Thoracic aorta (tissue), 2 donors: ENCODE results near the gene PLSCR5. TPM values are rescaled to one million over a fixed set of nuclear protein-coding genes. Genes with fewer than 3 reads are reported as not detected.
A peak's percentile ranks its signal among the peaks of the same experiment; 100 is the strongest.

Source experiments
- ATAC-seq: fragments of 150-250 bp; one replicate; pipeline ENCODE4 v1.8.0; 2017; ENCODE audit warnings: low read depth; ENCODE audit not compliant: insufficient number of reproducible peaks, low FRiP score
- DNase-seq: peaks from one replicate; pipeline ENCODE4 v3.0.0-alpha.2; 2020; ENCODE audit warnings: low spot score
- H3K27ac ChIP-seq, 2 donors: fragments of 200-600 bp; sonication (generic); 1 replicate in 1 of 2; 2 replicates in 1 of 2; pipeline ENCODE4 v1.5.1; 2016; ENCODE audit warnings: mild to moderate bottlenecking in 2 of 2, moderate library complexity in 2 of 2
- H3K27me3 ChIP-seq: fragments of 200-600 bp; sonication (generic); replicated peaks from 2 replicates; pipeline ENCODE4 v1.6.0; 2016; ENCODE audit warnings: mild to moderate bottlenecking; ENCODE audit not compliant: insufficient read depth
- H3K36me3 ChIP-seq: fragments of 200-600 bp; sonication (generic); one replicate; pipeline ENCODE4 v1.5.1; 2016
- H3K4me1 ChIP-seq, 2 donors: fragments of 200-600 bp; sonication (generic); 1 replicate in 1 of 2; 2 replicates in 1 of 2; pipeline versions ENCODE4 v1.5.1 to v1.6.0; 2016; ENCODE audit warnings: low read depth in 2 of 2, mild to moderate bottlenecking in 1 of 2; ENCODE audit not compliant: control insufficient read depth in 1 of 2
- H3K4me3 ChIP-seq: fragments of 200-600 bp; sonication (generic); 2 replicates; pipeline ENCODE4 v1.5.1; 2016; ENCODE audit warnings: mild to moderate bottlenecking
- H3K9me3 ChIP-seq: fragments of 200-600 bp; sonication (generic); 2 replicates; pipeline ENCODE4 v1.5.1; 2016
- CTCF ChIP-seq: fragments of 200-600 bp; sonication (generic); IDR thresholded peaks from one replicate; pipeline ENCODE4 v1.5.1; 2019; ENCODE audit warnings: antibody characterized with exemption
- total RNA-seq, 2 donors: library from RNA; depleted of rRNA; stranded (reverse); fragments of >200 nt; gene quantifications; one replicate each; pipeline versions ENCODE4 v1.1.0 to v1.2.3, GENCODE V29; 2016

Gene PLSCR5
- total RNA-seq, 2 donors from 2014 or later: not detected

- Histone ChIP-seq H3K4me3 (no peak overlapping the region), H3K27me3 (no peaks in the 10 kb centered on the region), H3K27ac (no peak overlapping the region), H3K9me3 (no peaks in the 10 kb centered on the region), H3K36me3 (no peaks in the 10 kb centered on the region), H3K4me1 (no peaks in the 10 kb centered on the region)
- no peak for TF ChIP-seq CTCF
- DNase-seq (no peak), ATAC-seq (no peak)
These were observed 35.2 kb upstream of the PLSCR5 start for GRCh38 chr3:146640361-146640760.

GRCh38 chr3:146638718-146639117 lies 33.6 kb upstream of the PLSCR5 start:
- TF ChIP-seq CTCF: peak; percentile 22
- no peak overlapping the region for H3K4me3 ChIP-seq
- no peak for ATAC-seq
- no peak overlapping the region for H3K27ac ChIP-seq
- no peaks in the 10 kb centered on the region for H3K4me1 ChIP-seq
- no peaks in the 10 kb centered on the region for H3K9me3 ChIP-seq
- no peak for DNase-seq
- no peaks in the 10 kb centered on the region for H3K27me3 ChIP-seq
- no peaks in the 10 kb centered on the region for H3K36me3 ChIP-seq

GRCh38 chr3:146637871-146638270 lies 32.7 kb upstream of the PLSCR5 start:
- H3K4me1 ChIP-seq: no peaks in the 10 kb centered on the region
- H3K36me3 ChIP-seq: no peaks in the 10 kb centered on the region
- H3K27me3 ChIP-seq: no peaks in the 10 kb centered on the region
- ATAC-seq (no peak), DNase-seq (no peak)
- H3K27ac ChIP-seq: no peak overlapping the region
- no peak for TF ChIP-seq CTCF
- H3K4me3 ChIP-seq: no peak overlapping the region
- no peaks in the 10 kb centered on the region for H3K9me3 ChIP-seq

DNA sequence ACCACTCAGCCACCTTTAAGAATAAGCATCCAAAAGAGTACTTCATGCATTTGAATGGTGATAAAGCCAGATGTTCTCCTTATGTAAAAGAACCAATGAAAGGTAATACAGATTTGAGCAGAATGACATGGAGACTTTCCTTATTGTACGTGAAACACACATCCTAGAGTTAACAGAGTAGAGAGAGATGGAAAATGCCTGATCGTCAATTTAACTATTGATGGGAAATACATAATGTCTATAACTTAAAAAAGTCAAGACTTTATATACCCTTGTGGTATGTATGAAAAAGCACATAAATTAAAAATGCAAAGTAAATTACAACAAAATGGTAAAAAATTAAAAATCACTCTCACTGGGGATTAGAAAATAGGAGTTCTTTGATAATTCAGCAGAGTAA lies 31.7 kb upstream of the PLSCR5 start:
- Histone ChIP-seq H3K4me1 (no peaks in the 10 kb centered on the region), H3K4me3 (no peak overlapping the region), H3K9me3 (no peaks in the 10 kb centered on the region), H3K27ac (no peak overlapping the region), H3K27me3 (no peaks in the 10 kb centered on the region), H3K36me3 (no peaks in the 10 kb centered on the region)
- ATAC-seq (no peak), DNase-seq (no peak)
- TF ChIP-seq CTCF: no peak

GRCh38 chr3:146634346-146634745 lies 29.2 kb upstream of the PLSCR5 start:
- Histone ChIP-seq H3K27ac (no peak overlapping the region), H3K4me3 (no peak overlapping the region), H3K4me1 (no peaks in the 10 kb centered on the region), H3K36me3 (no peaks in the 10 kb centered on the region), H3K9me3 (no peaks in the 10 kb centered on the region), H3K27me3 (no peaks in the 10 kb centered on the region)
- DNase-seq (no peak), ATAC-seq (no peak)
- TF ChIP-seq CTCF: no peak
